22Rv1 (cell line): ENCODE results near the gene SMAD3.
A peak's percentile ranks its signal among the peaks of the same experiment; 100 is the strongest.

ENCODE experiments used
- H3K27ac ChIP-seq: fragments of 450-650 bp; 2 replicates; pipeline ENCODE4 v1.5.1; 2017
- ZFX ChIP-seq: fragments of 450-650 bp; IDR thresholded peaks from 2 replicates; pipeline ENCODE4 v1.6.1; 2017; ENCODE audit warnings: antibody characterized with exemption, borderline replicate concordance
- TF ChIP-seq, protein P1 (sequence below): fragments of 450-650 bp; IDR thresholded peaks from 2 replicates; pipeline ENCODE4 v1.5.1; 2017; ENCODE audit warnings: mild to moderate bottlenecking

Gene SMAD3

GRCh38 chr15:67066041-67066958, 898 bp downstream of the SMAD3 start:
- peak overlapping the region; percentile 64 for H3K27ac ChIP-seq
- TF ChIP-seq ZFX, result no peak
- TF ChIP-seq, protein P1, sequence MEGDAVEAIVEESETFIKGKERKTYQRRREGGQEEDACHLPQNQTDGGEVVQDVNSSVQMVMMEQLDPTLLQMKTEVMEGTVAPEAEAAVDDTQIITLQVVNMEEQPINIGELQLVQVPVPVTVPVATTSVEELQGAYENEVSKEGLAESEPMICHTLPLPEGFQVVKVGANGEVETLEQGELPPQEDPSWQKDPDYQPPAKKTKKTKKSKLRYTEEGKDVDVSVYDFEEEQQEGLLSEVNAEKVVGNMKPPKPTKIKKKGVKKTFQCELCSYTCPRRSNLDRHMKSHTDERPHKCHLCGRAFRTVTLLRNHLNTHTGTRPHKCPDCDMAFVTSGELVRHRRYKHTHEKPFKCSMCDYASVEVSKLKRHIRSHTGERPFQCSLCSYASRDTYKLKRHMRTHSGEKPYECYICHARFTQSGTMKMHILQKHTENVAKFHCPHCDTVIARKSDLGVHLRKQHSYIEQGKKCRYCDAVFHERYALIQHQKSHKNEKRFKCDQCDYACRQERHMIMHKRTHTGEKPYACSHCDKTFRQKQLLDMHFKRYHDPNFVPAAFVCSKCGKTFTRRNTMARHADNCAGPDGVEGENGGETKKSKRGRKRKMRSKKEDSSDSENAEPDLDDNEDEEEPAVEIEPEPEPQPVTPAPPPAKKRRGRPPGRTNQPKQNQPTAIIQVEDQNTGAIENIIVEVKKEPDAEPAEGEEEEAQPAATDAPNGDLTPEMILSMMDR, result no peak; the same call in 1 of the 2 replicates

GRCh38 chr15:67066959-67067853, 1.8 kb downstream of the SMAD3 start:
- H3K27ac ChIP-seq, result no peak overlapping the region
- TF ChIP-seq, protein P1, result no peak
- no peak for TF ChIP-seq ZFX

DNA sequence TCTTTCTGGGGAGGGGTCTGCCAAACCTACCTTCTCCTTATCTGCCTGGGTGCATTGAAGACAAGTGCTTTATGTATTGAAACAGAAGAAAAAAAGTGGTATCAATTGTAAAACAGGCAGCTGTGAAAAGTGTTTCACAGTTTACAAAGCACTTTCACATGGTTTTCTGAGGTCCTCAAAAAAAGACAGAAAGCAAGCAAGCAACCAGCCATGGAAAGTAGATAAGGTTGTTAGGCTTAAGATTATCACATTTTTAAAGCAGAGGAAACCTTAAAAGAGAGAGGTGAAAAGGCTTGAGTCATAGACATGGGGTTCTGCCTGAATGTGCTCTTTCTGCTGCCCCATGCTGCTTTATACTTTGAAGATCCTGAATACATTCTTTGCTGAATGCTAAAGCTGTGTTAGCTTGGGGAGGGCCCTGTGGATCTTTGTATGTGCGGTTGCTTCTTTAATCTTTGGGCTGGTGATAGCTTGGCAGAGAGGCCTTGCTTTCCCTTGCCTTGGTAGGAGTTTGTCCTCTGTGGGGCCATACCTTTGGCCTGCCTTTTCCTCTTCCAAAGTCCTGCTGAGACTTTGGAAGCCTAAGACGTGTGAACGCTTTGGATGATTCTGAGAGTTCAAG, 2.6 kb downstream of the SMAD3 start:
- no peak for TF ChIP-seq ZFX
- TF ChIP-seq, protein P1, result no peak
- no peak overlapping the region for H3K27ac ChIP-seq

GRCh38 chr15:67068710-67069400, 3.5 kb downstream of the SMAD3 start:
- no peak overlapping the region for H3K27ac ChIP-seq
- TF ChIP-seq ZFX, result no peak

DNA sequence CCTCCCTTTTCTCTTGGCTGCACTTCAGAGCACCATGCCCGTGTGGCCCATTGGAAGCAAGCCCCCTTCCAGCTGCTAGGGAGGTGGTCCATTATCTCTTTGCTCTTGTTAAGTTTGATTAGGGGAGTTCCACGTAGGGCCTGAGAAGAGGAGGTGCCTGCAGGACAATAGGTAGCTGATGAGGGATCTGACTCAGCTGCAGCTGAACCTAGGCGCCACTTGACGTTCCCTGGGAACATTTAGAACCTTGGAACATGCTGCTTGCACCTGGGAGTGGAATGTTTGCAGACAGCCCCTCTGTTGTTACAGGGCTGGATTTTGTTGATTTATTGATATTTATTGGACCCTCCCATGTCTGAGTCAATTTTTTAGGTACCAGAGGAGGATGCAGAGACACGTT, 4.7 kb downstream of the SMAD3 start:
- no peak overlapping the region for H3K27ac ChIP-seq
- no peak for TF ChIP-seq ZFX
- TF ChIP-seq, protein P1, result no peak

GRCh38 chr15:67070892-67071664, 5.7 kb downstream of the SMAD3 start:
- TF ChIP-seq ZFX, result no peak
- TF ChIP-seq, protein P1, result no peak
- H3K27ac ChIP-seq, result no peak overlapping the region
